ENCODE data around the gene RSRP1. TPM values are rescaled to one million over a fixed set of nuclear protein-coding genes. Genes with fewer than 3 reads are reported as not detected.
"Not testable (repeated sequence)": the region's sequence is repeated elsewhere in the genome, so short reads cannot be mapped to it uniquely, and the experiment has no call there.

The RSRP1 gene, protein sequence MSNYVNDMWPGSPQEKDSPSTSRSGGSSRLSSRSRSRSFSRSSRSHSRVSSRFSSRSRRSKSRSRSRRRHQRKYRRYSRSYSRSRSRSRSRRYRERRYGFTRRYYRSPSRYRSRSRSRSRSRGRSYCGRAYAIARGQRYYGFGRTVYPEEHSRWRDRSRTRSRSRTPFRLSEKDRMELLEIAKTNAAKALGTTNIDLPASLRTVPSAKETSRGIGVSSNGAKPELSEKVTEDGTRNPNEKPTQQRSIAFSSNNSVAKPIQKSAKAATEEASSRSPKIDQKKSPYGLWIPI
- 328 TPM for total RNA-seq

DNA sequence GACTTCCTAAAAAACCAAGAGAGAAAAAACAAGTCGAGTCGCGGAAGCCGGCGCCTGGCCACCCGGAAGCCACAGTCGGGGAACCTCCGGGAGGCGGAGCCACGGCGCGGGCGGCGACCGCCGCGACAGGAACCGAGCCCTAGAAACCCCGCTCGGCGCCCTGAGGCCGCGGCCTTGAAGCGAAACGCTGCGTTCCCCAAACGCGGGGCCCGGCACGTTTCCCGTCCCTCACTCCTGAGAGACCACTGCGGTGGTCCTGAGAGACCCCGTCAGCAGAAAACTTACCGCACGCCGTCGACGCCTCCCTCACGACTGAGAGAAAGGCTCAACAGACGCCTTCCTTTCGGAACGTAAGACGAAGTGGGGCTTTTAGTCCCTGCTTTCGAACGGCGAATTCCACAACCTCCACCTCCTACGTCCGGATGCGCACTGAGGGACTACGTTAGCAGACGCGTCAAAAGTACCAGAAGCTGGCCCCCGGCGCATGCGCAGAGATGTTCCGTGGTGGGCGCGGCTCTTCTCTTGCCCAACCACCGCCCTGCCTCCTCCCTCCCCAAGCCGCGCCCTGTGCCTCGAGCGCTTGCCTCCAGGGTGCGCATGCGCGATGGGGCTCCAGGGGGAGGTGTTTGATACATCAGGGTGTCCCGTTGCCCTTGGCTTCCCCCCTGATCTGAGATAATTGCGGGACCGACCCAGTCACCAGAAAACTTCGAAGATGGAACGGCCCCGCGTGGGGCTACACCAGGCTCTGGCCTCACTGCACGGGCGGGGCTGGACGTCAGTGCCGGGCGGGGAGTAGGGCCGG is at the start of gene RSRP1:
RSRP1 (minus strand) TSS at position 431 of the 805 bp plus-strand sequence. CDS start 491 bp downstream, outside the sequence.
- peak; percentile 99 to 100 (median 99) for DNase-seq (ENCODE audit: low read depth in 2 of 3, low spot score in 2 of 3)

DNA sequence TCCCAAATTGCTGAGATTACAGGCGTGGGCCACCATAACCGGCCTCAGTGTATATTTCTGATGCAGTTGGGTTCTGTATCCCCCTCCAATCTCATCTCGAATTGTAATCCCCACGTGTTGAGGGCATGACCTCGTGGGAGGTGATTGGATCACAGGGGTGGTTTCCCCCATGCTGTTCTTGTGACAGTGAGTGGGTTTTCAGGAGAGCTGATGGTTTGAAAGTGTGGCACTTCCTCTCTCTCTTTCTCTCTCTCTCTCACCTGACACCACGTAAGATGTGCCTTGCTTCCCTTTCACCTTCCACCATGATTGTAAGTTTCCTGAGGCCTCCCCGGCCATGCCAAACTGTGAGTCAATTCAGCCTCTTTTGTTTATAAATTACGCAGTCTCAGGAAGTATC is 49.2 kb upstream of the RSRP1 start:
- not testable (repeated sequence) for DNase-seq (ENCODE audit: low read depth in 2 of 3, low spot score in 2 of 3)

DNA sequence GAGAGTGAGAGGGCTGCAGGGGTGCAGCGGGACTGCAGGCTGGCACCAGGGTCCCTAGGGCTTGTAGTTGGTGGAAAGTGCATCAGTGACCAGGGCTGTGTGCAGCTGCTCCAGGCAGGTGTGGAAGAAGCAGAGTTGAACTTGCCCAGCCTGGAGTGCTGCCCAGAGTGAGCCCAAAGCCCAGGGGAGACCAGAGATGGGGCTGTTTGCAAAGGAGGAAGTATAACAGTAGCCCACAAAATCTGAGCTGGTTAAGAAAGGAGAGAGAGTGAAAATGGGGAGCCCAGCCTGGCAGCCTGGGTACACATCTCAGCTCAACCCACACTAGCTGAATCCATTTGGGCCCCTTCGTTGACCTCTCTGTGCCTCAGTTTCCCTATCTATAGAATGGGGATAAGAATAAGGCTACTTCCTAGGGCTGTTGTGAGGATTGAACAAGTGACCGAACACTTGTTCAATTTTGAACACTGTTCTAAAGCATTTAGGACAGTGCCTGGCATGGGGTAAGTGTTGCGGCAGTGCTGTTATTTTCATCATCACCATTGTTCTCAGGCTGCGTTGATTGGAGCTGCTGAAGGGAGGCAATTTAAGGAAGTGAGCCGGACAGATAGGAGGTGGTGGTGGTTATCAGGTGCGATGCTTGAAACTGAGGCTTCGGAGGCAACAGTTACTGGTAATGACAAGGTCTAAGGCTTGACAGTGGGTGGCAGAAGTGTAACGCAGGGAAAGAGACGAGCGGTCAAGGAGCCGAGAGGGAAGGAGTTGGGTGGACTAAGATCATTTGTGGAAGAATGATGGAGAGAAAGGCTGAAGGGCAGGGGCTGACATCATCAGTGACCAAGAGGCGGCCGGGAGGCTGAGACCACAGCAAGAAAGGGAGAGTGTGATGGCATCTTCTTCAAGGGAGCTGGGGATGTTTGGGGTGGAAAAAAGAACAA is 47.9 kb upstream of the RSRP1 start:
- DNase-seq (ENCODE audit: low read depth in 2 of 3, low spot score in 2 of 3) = not testable (repeated sequence)

DNA sequence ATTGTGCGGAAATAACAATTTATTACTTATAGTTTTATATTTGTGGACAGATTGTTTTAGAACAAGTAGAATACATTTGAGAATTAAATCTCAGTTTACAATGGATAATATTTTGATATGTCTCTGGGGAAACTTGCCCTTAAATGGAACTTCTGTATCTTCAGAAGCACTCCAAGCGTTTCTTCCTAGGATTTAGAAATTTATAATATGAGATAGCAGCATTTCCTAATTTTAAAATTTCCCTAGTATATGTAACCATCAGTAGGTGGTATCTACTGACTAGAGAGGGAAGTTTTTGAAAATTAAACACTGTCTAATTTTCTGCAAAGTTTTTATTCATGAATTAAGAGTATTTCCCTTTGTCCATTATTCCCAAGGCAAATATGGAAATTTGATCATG is 46.2 kb upstream of the RSRP1 start:
- not testable (repeated sequence) for DNase-seq (ENCODE audit: low read depth in 2 of 3, low spot score in 2 of 3)

DNA sequence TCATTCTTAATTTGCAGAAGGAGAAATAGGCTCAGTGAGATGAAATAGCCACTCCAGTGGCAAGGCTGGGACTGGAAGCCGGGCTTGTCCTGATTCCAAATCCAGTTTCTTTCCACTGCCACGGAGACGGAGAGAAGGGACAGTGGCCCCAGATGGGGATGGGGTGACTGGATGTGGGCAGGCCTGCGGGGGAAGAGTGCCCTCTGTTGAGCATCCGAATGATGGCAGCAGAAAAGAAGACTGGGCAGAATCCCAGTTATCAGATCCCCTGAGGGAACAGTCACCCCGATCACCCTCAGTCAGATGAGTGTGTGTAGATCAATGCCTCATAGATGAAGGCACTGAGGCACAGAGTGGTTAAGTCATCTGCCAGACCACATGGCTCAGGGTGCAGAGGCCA is 42.8 kb upstream of the RSRP1 start:
- DNase-seq (ENCODE audit: low read depth in 2 of 3, low spot score in 2 of 3) = not testable (repeated sequence)

DNA sequence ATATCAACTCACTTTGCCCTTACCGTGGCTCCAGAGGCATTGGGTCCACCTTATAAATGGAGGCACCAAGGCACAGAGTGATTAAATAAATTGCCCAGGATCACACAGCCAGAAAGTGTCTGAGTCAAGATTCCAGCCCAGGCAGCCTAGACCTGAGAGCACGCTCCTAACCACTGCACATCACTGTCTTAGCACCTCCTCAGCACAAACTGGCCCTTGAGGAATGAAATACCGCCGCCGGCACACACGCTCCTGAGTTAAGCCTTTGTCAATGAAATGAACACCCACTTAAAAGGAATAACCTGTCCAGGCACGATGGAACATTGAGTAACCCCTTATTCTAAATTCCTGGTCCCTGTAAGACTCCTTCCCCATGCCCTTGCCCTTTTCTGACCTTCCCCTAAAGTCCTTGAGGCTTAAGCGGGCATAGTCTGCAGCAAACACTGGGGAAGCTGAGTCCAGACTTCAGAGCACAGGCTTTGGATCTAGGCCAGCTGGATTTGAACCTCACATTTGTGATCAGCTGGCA is 41.4 kb upstream of the RSRP1 start:
- not testable (repeated sequence) for DNase-seq (ENCODE audit: low read depth in 2 of 3, low spot score in 2 of 3)

DNA sequence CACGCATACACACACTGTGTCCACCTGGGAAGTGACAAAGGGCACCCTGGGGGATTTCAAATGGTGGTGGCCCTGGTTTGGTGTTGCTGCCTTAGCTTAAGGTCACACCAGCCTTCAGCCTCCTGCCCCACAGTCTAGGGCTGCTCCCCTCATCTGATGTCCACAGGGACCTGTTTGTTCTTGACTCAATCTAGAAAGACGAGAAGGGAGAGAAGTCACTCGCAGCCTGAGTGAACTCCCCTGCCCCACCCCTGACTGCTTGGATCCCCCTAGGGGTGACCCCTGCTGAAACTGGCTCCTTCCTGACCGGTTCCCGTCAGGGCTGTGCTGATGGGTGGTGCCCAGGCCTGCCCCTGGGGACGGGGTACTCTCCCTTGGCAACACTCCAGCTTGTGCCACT is 39.9 kb upstream of the RSRP1 start:
- DNase-seq (ENCODE audit: low read depth in 2 of 3, low spot score in 2 of 3) = not testable (repeated sequence)

DNA sequence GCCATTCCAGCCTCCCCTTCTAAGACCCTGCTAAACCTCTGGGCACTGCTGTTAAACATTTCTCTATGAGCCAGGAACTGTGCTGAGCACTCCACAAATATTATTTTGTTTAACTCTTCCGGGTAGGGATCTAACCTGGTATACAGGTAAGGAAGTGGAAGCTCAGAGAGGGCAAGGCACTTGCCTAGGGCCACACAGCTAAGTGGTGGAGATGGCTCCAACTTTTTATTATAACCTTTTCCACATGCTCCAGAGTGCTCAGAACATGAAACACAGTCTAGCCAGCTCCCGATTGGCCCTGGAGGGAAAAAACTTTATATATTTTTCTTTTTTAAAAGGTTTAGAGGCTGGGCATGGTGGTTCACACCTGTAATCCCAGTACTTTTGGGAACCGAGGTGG is 38.6 kb upstream of the RSRP1 start:
- not testable (repeated sequence) for DNase-seq (ENCODE audit: low read depth in 2 of 3, low spot score in 2 of 3)

DNA sequence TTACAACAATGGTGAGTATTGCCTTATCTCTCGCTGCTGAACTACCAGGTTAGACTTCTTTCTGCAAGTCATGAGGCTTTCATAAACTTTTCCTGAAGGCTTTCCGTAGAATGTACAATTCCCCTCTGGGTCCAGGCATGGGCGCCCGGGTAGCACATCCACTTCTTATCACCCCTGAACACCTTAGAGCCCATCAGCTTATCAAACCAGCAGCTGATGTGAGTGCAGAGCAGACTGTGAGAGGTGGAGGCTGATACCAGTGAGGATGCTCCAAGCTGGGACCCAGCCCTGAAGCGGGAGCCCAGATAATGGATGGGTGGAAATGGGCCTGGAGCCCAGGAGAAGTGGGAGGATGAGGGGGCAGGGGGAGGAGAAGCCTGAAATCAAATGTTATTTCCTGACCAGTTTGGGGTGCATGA is 32.4 kb upstream of the RSRP1 start:
- not testable (repeated sequence) for DNase-seq (ENCODE audit: low read depth in 2 of 3, low spot score in 2 of 3)

DNA sequence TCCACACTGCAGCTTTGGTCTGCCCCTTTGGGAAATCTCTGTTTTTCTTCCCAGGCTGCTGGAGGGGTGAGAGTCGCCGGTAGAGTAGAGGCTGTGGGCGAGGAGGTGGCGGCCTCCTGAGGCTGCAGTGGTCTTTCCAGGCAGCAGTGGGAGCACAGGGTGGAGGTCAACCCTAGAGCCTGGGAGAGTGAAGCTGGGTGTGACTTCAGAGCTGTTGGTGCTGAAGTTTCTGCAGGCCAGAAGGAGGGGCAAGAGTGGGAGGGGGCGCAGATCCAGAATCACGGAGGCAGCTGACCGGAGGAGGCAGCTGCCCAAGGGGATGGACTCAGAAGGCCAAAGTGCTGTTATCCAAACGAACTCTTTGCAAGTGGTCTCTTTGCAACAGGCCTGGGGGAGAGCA is 31.5 kb upstream of the RSRP1 start:
- not testable (repeated sequence) for DNase-seq (ENCODE audit: low read depth in 2 of 3, low spot score in 2 of 3)

DNA sequence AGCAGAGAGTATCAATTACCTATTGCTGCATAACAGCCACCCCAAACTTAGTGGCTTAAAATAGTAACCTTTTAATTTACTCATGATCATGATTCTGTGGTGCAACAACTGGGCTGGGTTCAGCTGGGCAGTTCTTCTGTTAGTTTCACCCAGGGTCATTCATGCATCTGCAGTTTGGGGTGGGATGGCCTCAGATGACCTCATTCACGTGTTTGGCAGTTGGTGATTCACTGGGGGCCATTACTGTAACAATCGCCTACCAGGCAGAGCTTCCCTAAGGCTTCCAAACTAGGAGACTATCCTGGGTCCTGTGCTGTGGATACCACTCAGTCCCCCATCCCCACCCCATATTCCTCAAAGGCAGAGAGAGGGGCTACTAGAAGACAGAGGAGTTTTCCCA is 31.1 kb upstream of the RSRP1 start:
- DNase-seq (ENCODE audit: low read depth in 2 of 3, low spot score in 2 of 3) = not testable (repeated sequence)

DNA sequence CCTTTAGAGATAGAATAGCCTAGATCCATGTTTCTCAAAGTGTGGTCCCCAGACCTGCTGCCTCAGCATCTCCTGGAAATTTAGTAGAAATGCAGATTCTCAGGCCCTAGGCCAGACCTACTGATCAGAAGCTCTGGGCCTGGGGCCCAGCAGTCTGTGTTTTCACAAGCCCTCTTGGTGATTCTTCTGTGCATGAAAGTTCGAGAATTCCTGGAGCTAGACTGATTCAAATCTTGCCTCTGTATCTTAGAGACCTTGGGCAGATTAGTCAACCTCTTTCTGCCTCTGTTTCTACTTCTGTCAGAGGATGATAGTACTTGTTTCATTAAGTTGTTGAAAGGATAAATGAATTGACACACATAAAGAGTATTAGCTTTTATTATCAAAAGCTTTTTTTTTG is 30.0 kb upstream of the RSRP1 start:
- not testable (repeated sequence) for DNase-seq (ENCODE audit: low read depth in 2 of 3, low spot score in 2 of 3)

DNA sequence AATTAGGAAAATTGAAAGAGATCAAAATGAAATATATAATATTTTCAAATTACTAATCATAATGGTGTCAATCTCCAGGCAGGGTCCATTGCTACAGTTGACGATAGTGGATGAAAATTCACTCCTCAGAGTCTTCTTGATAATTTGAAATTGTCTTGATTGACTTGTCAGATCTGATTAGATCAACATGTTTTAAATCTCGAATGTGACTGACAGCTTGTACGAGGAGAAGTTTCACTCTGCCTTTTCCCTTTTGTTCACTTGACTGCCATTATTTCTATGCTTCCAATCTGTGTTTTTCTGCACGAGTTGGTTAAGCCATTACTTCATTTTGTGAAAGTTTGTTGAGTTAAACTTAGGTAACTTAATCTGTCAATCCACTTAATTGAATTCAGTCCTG is 28.4 kb upstream of the RSRP1 start:
- DNase-seq (ENCODE audit: low read depth in 2 of 3, low spot score in 2 of 3) = not testable (repeated sequence)

DNA sequence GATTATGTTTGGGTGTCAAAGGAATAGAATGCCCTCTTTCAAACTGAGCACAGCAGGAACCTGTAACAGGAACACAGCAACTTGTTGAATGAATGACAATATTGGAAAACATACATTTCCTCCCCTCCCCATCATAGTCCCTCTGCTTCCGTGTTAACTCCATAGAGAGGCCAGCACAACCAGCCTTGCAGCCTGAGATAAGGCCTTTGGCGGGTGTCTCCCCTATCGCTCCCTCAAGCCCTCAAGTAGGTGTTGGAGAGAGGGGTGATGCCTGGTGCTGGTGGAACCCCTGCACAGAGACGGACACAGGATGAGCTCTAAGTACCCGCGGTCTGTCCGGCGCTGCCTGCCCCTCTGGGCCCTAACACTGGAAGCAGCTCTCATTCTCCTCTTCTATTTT is 25.0 kb upstream of the RSRP1 start, which contains the start of gene RHD:
RHD (plus strand) TSS at position 272 of the 400 bp plus-strand sequence; CDS start at position 311, 39 bp downstream.
- DNase-seq (ENCODE audit: low read depth in 2 of 3, low spot score in 2 of 3) = not testable (repeated sequence)

DNA sequence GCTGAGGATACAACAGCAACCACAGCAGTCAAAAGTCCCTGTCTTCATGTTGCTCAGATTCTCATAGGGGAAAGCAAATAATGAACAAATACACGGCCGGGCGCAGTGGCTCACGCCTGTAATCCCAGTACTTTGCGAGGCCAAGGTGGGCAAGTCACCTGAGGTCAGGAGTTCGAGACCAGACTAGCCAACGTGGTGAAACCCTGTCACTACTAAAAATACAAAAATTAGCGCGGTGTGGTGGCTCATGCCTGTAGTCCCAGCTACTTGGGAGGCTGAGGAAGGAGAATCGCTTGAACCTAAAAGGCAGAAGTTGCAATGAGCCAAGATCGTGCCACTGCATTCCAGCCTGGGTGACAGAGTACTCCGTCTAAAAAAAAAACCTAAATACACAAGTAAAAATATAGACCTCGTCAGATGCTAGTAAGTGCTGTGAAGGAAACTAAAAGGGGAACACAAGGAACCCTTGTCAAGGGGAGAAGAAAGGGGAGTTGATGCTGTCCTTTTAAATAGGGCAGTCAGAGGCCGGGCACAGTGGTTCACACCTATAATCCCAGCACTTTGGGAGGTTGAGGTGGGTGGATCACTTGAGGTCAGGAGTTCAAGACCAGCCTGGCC is 21.0 kb upstream of the RSRP1 start:
- DNase-seq (ENCODE audit: low read depth in 2 of 3, low spot score in 2 of 3) = peak in 1 of 3 donors; percentile 6

DNA sequence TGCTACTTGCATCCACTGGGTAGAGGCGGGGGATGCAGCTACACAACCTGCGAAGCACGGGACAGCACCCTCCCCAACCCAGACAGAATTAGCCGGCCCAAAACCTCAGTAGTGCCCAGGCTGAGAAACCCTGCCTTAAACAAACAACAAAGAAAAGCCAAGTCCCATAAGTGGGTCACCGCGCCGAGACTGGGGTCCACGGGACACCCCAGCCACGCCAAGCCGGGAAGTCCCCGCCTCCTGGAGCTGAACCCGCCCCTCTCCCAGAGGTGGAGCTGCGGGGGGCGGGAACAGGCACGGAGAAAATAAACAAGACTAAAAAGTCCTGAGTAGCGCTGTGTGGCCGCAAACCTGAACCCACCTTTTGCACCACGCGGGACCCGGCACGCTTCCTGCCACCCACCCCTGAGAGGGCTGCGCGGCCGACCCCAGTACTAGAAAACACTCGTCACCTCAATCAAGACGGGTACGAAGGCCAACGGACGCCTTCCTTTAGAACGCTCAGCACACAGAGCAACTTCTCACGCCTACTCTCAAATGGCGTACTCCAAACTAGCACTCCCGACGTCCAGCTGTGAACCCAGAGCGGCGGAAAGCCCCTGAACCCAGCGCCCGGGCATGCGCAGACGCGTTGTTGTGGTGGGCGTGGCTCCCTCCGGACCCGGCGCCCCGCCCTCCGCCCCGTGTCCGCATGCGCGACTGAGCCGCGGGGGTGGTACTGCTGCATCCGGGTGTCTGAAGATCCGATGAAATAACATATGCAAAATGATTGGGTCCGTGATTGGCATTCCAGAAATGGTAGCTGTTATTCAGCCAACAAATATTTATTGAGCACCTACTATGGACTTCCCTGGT is 20.3 kb upstream of the RSRP1 start:
- peak in 1 of 3 donors; percentile 75 for DNase-seq (ENCODE audit: low read depth in 2 of 3, low spot score in 2 of 3)

DNA sequence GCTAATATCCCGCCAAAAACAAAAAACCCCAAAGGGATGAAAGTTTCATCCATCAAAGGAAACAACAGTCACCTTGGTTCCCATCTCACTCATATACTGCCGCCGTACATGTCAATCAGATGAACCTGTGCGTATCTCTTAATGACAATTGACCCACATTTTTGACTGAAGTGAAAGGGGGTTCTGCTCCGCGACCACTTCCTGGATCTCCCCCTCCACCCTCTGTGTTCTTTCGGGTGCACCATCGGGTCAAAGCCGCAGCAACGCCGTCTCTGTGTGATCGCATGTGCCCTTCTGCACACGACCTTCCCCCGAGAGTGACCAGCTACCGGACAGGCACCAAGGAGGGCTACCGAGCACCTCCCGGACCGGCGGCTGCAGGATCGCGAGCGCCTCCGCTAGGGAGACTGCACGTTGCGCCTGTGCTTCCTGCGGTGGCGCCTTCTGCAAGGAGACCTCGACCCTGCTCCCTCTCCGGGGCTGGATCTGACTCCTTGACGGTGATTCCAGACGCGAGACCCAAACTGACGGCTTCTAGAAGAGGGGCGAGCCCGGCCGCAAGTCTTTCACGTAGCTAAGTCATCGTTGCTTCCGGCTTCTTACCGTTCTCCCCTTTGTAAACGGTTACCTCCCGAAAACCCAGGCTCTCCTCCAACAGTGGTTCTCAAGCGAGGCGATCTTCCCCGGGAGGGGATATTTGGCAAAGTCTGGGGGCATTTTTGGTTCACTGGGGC is 19.5 kb upstream of the RSRP1 start:
- not testable (repeated sequence) for DNase-seq (ENCODE audit: low read depth in 2 of 3, low spot score in 2 of 3)

DNA sequence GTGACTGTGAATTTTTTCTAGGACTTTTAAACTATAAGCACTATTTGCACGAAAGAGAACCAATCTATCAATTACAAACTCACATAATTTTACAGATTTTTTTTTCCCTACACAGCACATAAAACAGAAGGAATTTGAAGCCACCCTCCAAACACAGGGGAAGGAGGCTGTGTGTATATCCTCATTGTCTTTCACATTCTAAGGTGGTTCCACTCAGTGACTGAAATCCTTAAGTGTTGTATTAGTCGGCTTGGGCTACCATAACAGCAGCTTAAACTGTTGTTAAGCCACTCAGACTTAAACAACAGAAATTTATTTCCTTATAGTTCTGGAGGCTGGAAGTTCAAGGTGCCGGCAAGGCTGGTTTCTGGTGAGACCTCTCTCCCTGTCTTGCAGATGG is 13.1 kb upstream of the RSRP1 start:
- DNase-seq (ENCODE audit: low read depth in 2 of 3, low spot score in 2 of 3) = not testable (repeated sequence)
